Smooth muscle cell (in vitro differentiated cells): Measurements from ENCODE around the gene LTO1. TPM values are rescaled to one million over a fixed set of nuclear protein-coding genes. Genes with fewer than 3 reads are reported as not detected.

Source experiments
- DNase-seq: peaks from one replicate; lab custom pipeline; 2025; ENCODE audit not compliant: unreplicated experiment; lab: John Stamatoyannopoulos, UW
- H2AFZ ChIP-seq: fragments of 200-600 bp; sonication (generic); 2 replicates; pipeline ENCODE4 v1.6.0; 2016; ENCODE audit warnings: antibody characterized with exemption, low read depth, mild to moderate bottlenecking
- H3F3A ChIP-seq: fragments of 200-600 bp; sonication (generic); 2 replicates; pipeline ENCODE4 v1.6.0; 2017; ENCODE audit warnings: antibody characterized with exemption, low read depth
- H3K27ac ChIP-seq: fragments of 200-600 bp; sonication (generic); 2 replicates; pipeline ENCODE4 v1.5.1; 2016; ENCODE audit warnings: low read depth, mild to moderate bottlenecking
- H3K27me3 ChIP-seq: fragments of 200-600 bp; sonication (generic); 2 replicates; pipeline ENCODE4 v1.6.1; 2016; ENCODE audit warnings: low read depth, mild to moderate bottlenecking
- H3K36me3 ChIP-seq: fragments of 200-600 bp; sonication (generic); 2 replicates; pipeline ENCODE4 v1.5.1; 2016; ENCODE audit warnings: low read depth
- H3K4me1 ChIP-seq: fragments of 200-600 bp; sonication (generic); 2 replicates; pipeline ENCODE4 v1.5.1; 2016; ENCODE audit warnings: low read depth
- H3K4me2 ChIP-seq: fragments of 200-600 bp; sonication (generic); 2 replicates; pipeline ENCODE4 v1.6.0; 2016; ENCODE audit warnings: mild to moderate bottlenecking
- H3K4me3 ChIP-seq: fragments of 200-600 bp; sonication (generic); 2 replicates; pipeline ENCODE4 v1.5.1; 2016; ENCODE audit warnings: mild to moderate bottlenecking
- H3K79me2 ChIP-seq: fragments of 200-600 bp; sonication (generic); 2 replicates; pipeline ENCODE4 v1.6.0; 2016; ENCODE audit warnings: low read depth, mild to moderate bottlenecking
- H3K9ac ChIP-seq: fragments of 200-600 bp; sonication (generic); 2 replicates; pipeline ENCODE4 v1.6.0; 2016; ENCODE audit warnings: low read depth
- H3K9me3 ChIP-seq: fragments of 200-600 bp; sonication (generic); replicated peaks from 2 replicates; pipeline ENCODE4 v1.5.1; 2016; ENCODE audit warnings: low read depth
- H4K20me1 ChIP-seq: fragments of 200-600 bp; sonication (generic); 2 replicates; pipeline ENCODE4 v1.6.0; 2016; ENCODE audit warnings: low read depth
- CTCF ChIP-seq: fragments of 200-600 bp; sonication (generic); IDR thresholded peaks from 2 replicates; pipeline ENCODE4 v1.5.1; 2017; ENCODE audit warnings: borderline replicate concordance, mild to moderate bottlenecking, antibody characterized with exemption; ENCODE audit not compliant: insufficient read depth, poor library complexity, severe bottlenecking
- WGBS: methylation state at CpG from one replicate; pipeline ENCODE4 v1.1.7; 2016; ENCODE audit warnings: low lambda C conversion rate; 5-methylcytosine and 5-hydroxymethylcytosine counted together
- polyA plus RNA-seq: library from polyadenylated mRNA; unstranded; fragments of >200 nt; fragmentation: Nextera tagmentation; extraction: Ambion mirVana; gene quantifications from 2 replicates; pipeline ENCODE4 v1.2.1, GENCODE V29; 2016
- total RNA-seq: library from RNA; depleted of rRNA; stranded (reverse); fragments of >200 nt; gene quantifications from 2 replicates; pipeline ENCODE4 v1.2.3, GENCODE V29; 2014

Gene LTO1
- total and polyA plus RNA-seq, 2 experiments from 2014 or later, result 8.0 to 17.3 TPM

GRCh38 chr11:69705351-69705811 is 30.2 kb upstream of the LTO1 start:
- peaks cover 67% of the 10 kb centered on the region for H3K27me3 ChIP-seq
- H3K36me3 ChIP-seq, result no peaks in the 10 kb centered on the region
- H3K9me3 ChIP-seq, result no peaks in the 10 kb centered on the region
- no peak overlapping the region for H3K4me3 ChIP-seq
- H3K79me2 ChIP-seq, result no peaks in the 10 kb centered on the region
- no peak overlapping the region for H2AFZ ChIP-seq
- no peak for DNase-seq
- WGBS, result 29% methylated on average over 18 of the region's 18 CpGs
- H3K4me1 ChIP-seq, result peaks cover 36% of the 10 kb centered on the region
- TF ChIP-seq CTCF, result no peak
- H3K9ac ChIP-seq, result no peak overlapping the region
- no peak overlapping the region for H3K27ac ChIP-seq
- no peak overlapping the region for H3K4me2 ChIP-seq
- H3F3A ChIP-seq, result no peaks in the 10 kb centered on the region
- H4K20me1 ChIP-seq, result no peaks in the 10 kb centered on the region

GRCh38 chr11:69704508-69705253 is 29.5 kb upstream of the LTO1 start:
- Histone ChIP-seq H2AFZ (no peak overlapping the region), H3K4me3 (peak overlapping the region; percentile 32), H3K27me3 (peaks cover 67% of the 10 kb centered on the region), H3K4me1 (peaks cover 42% of the 10 kb centered on the region), H3K9me3 (no peaks in the 10 kb centered on the region), H3K27ac (no peak overlapping the region), H3K9ac (no peak overlapping the region), H3F3A (no peaks in the 10 kb centered on the region), H4K20me1 (no peaks in the 10 kb centered on the region), H3K79me2 (no peaks in the 10 kb centered on the region), H3K36me3 (no peaks in the 10 kb centered on the region), H3K4me2 (peak overlapping the region; percentile 79)
- 6% methylated on average over 49 of the region's 63 CpGs for WGBS
- no peak for DNase-seq
- peak; percentile 56 for TF ChIP-seq CTCF

- Histone ChIP-seq H3K27ac (no peak within 1 kb of the TSS), H3K4me1 (peaks cover 42% of the 10 kb centered on the region), H2AFZ (no peak within 1 kb of the TSS), H3K9me3 (no peaks in the 10 kb centered on the region), H3F3A (no peaks in the 10 kb centered on the region), H3K79me2 (no peaks in the 10 kb centered on the region), H3K4me3 (peak within 1 kb of the TSS; percentile 32), H3K9ac (no peak within 1 kb of the TSS), H3K27me3 (peaks cover 67% of the 10 kb centered on the region), H3K4me2 (peak within 1 kb of the TSS; percentile 79), H4K20me1 (no peaks in the 10 kb centered on the region), H3K36me3 (no peaks in the 10 kb centered on the region)
- WGBS, result 2% methylated on average over 56 of the region's 67 CpGs
- no peak for DNase-seq
- TF ChIP-seq CTCF, result no peak
These were observed 28.8 kb upstream of the LTO1 start, which contains the start of gene FGF19 for GRCh38 chr11:69703768-69704507. FGF19 (minus strand) TSS chr11:69704022; CDS start chr11:69703876, 146 bp downstream.
